Glomerular endothelial cell (primary cell): Measurements from ENCODE around the gene TMEM17. TPM values are rescaled to one million over a fixed set of nuclear protein-coding genes. Genes with fewer than 3 reads are reported as not detected.

ENCODE experiments used
- DNase-seq: peaks from one replicate; pipeline ENCODE4 v3.0.0-alpha.2; 2011; ENCODE audit warnings: low read depth, low spot score; ENCODE audit errors: extremely low read depth
- total RNA-seq: library from RNA; depleted of rRNA; stranded (reverse); fragments of >200 nt; gene quantifications from 2 replicates; pipeline ENCODE4 v1.2.3, GENCODE V29; 2015

TMEM17 gene
- total RNA-seq, 1 donor from 2014 or later = 2.9 TPM

- DNase-seq = no peak
Observed at GRCh38 chr2:62458206-62458641, 47.8 kb downstream of the TMEM17 start.

- DNase-seq = no peak
Observed at GRCh38 chr2:62457556-62457955, 48.4 kb downstream of the TMEM17 start.

GRCh38 chr2:62456721-62457539 is 49.1 kb downstream of the TMEM17 start:
- no peak for DNase-seq

- DNase-seq = no peak
Observed at GRCh38 chr2:62455957-62456692, 49.9 kb downstream of the TMEM17 start.

GRCh38 chr2:62453955-62454354 is 52.0 kb downstream of the TMEM17 start:
- DNase-seq = no peak

GRCh38 chr2:62452701-62453454 is 53.1 kb downstream of the TMEM17 start:
- DNase-seq = no peak

- DNase-seq = no peak
Observed at GRCh38 chr2:62450716-62451191, 55.2 kb downstream of the TMEM17 start.

Other genes with a start within 250 kb of the TMEM17 start
- 21.3 and 29.3 TPM in 2 replicates for gene EHBP1, start 199.5 kb upstream of the TMEM17 start, total RNA-seq